Uterus (tissue), 2 donors: ENCODE results near the gene PFKL.

Source experiments
- CTCF ChIP-seq, 4 experiments: fragments of 200-600 bp in 2 of 4; fragments of 450-650 bp in 2 of 4; sonication (generic) in 2 of 4; IDR thresholded peaks; one replicate each; pipeline ENCODE4 v1.5.1; 2016 to 2019; ENCODE audit warnings: antibody characterized with exemption in 4 of 4, mild to moderate bottlenecking in 2 of 4, moderate library complexity in 1 of 4
- POLR2A ChIP-seq, 2 donors: fragments of 450-650 bp; IDR thresholded peaks; one replicate each; pipeline ENCODE4 v1.6.1; 2016; ENCODE audit warnings: antibody characterized with exemption in 2 of 2, mild to moderate bottlenecking in 1 of 2, moderate library complexity in 1 of 2

DNA sequence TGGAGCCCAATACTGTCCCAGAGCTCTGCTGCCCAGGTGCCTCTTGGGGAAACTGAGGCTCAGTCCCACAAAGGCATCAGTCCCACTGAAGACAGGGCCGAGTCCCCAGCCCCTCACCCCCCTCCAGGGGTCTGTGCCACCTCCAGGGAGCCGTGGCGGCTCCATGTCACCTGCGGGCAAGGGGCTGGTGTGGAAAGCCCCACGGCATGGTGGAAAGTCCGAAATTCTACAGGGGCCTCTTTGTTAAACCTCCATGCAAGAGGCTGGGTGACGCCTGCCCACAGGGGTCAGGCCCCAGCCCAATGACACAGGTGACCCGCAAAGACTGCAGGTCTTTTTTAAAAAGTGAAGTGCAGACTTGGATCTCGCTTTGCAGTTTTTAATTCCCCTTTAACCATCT, 17.5 kb upstream of the PFKL start:
- TF ChIP-seq CTCF (IDR thresholded peaks at IDR 0.05) (no peak), POLR2A (IDR thresholded peaks at IDR 0.05) (no peak)
